Measurements from ENCODE around the gene ARL5C. TPM values are rescaled to one million over a fixed set of nuclear protein-coding genes. Genes with fewer than 3 reads are reported as not detected.

ARL5C gene
- not detected for total RNA-seq

GRCh38 chr17:39165841-39166349 lies at the start of gene ARL5C:
Gene ARL5C (minus strand): TSS chr17:39166161. CDS start chr17:39165760, 401 bp downstream.
- no peaks in the 10 kb centered on the region for H3K36me3 ChIP-seq
- in situ Hi-C loops (cut with MboI; ENCODE audit: low pct_ligation_motif_present in 1 of 4, low pct_unique_long_range_greater_than_20kb in 1 of 4, low sequenced_read_pairs in 3 of 4) (loop anchor here in 2 of 4 donors (25.0 kb wide), 2 partner anchors 179 to 304 kb away; partner anchors contain the start of genes LASP1 (in 1 of the 2) and RPL23 (in 1 of the 2)), intact Hi-C loops (cut with DNase I; ENCODE audit: low total_unique reads) (no loop called here)
- WGBS, 2 donors (ENCODE audit: low coverage in 1 of 2): 79% methylated on average over 17 of the region's 17 CpGs; no CpG with 5 or more reads in 1 of the 2 donors
- no peak for DNase-seq
- peak within 1 kb of the TSS in 2 of 4 donors; percentile 6 to 47 for H3K27ac ChIP-seq
- TF ChIP-seq POLR2A (IDR thresholded peaks at IDR 0.05) (no peak), CTCF (IDR thresholded peaks at IDR 0.05) (no peak), POLR2AphosphoS5 (IDR thresholded peaks at IDR 0.05) (no peak), EP300 (IDR thresholded peaks at IDR 0.05; ENCODE audit: low read depth) (no peak)
- H3K27me3 ChIP-seq: peaks cover 8% of the 10 kb centered on the region
- H3K4me1 ChIP-seq: peaks cover 3 to 37% (median 15%) of the 10 kb centered on the region in 4 donors
- H3K9me3 ChIP-seq: peaks cover 0 to 3% of the 10 kb centered on the region in 2 donors
- H3K4me3 ChIP-seq: peak within 1 kb of the TSS; percentile 17 to 53 (median 33)

GRCh38 chr17:39213852-39214251 lies 47.9 kb upstream of the ARL5C start:
- DNase-seq: no peak
- H3K9me3 ChIP-seq: no peaks in the 10 kb centered on the region
- no peak for TF ChIP-seq EP300 (IDR thresholded peaks at IDR 0.05; ENCODE audit: low read depth)
- TF ChIP-seq CTCF (IDR thresholded peaks at IDR 0.05): no peak
- TF ChIP-seq POLR2A (IDR thresholded peaks at IDR 0.05): no peak
- TF ChIP-seq POLR2AphosphoS5 (IDR thresholded peaks at IDR 0.05): no peak
- peaks cover 17% of the 10 kb centered on the region for H3K27me3 ChIP-seq
- H3K36me3 ChIP-seq: no peaks in the 10 kb centered on the region
- in situ Hi-C loops (cut with MboI; ENCODE audit: low pct_ligation_motif_present in 1 of 4, low pct_unique_long_range_greater_than_20kb in 1 of 4, low sequenced_read_pairs in 3 of 4) (no loop called here), intact Hi-C loops (cut with DNase I; ENCODE audit: low total_unique reads) (no loop called here)
- H3K27ac ChIP-seq: no peak overlapping the region
- H3K4me3 ChIP-seq: no peak overlapping the region
- H3K4me1 ChIP-seq: peaks cover 14 to 22% (median 15%) of the 10 kb centered on the region in 4 donors
- WGBS, 2 donors (ENCODE audit: low coverage in 1 of 2): 73% methylated on average over 9 of the region's 9 CpGs; no CpG with 5 or more reads in 1 of the 2 donors

- Histone ChIP-seq H3K9me3 (no peaks in the 10 kb centered on the region), H3K4me1 (peaks cover 16 to 31% (median 18%) of the 10 kb centered on the region in 4 donors), H3K36me3 (no peaks in the 10 kb centered on the region), H3K27me3 (peaks cover 13% of the 10 kb centered on the region), H3K4me3 (no peak overlapping the region), H3K27ac (no peak overlapping the region)
- DNase-seq: peak; percentile 35
- TF ChIP-seq POLR2AphosphoS5 (IDR thresholded peaks at IDR 0.05): no peak
- no peak for TF ChIP-seq POLR2A (IDR thresholded peaks at IDR 0.05)
- no peak for TF ChIP-seq EP300 (IDR thresholded peaks at IDR 0.05; ENCODE audit: low read depth)
- TF ChIP-seq CTCF (IDR thresholded peaks at IDR 0.05): no peak
- WGBS, 2 donors (ENCODE audit: low coverage in 1 of 2): 0 to 57% methylated on average over 1 to 16 of the region's 16 CpGs
- intact Hi-C loops (cut with DNase I; ENCODE audit: low total_unique reads) (no loop called here), in situ Hi-C loops (cut with MboI; ENCODE audit: low pct_ligation_motif_present in 1 of 4, low pct_unique_long_range_greater_than_20kb in 1 of 4, low sequenced_read_pairs in 3 of 4) (no loop called here)
These were observed 47.0 kb upstream of the ARL5C start for GRCh38 chr17:39212841-39213480.

- no peak for DNase-seq
- in situ Hi-C loops (cut with MboI; ENCODE audit: low pct_ligation_motif_present in 1 of 4, low pct_unique_long_range_greater_than_20kb in 1 of 4, low sequenced_read_pairs in 3 of 4): no loop called here
- H3K4me3 ChIP-seq: no peak overlapping the region
- no peaks in the 10 kb centered on the region for H3K9me3 ChIP-seq
- intact Hi-C loops (cut with DNase I; ENCODE audit: low total_unique reads): no loop called here
- peaks cover 16 to 31% (median 18%) of the 10 kb centered on the region in 4 donors for H3K4me1 ChIP-seq
- TF ChIP-seq CTCF (IDR thresholded peaks at IDR 0.05): no peak
- no peak for TF ChIP-seq POLR2A (IDR thresholded peaks at IDR 0.05)
- no peak for TF ChIP-seq POLR2AphosphoS5 (IDR thresholded peaks at IDR 0.05)
- TF ChIP-seq EP300 (IDR thresholded peaks at IDR 0.05; ENCODE audit: low read depth): no peak
- 89% methylated on average over 10 of the region's 11 CpGs; no CpG with 5 or more reads in 1 of the 2 donors for WGBS, 2 donors (ENCODE audit: low coverage in 1 of 2)
- peaks cover 7% of the 10 kb centered on the region for H3K27me3 ChIP-seq
- H3K27ac ChIP-seq: no peak overlapping the region
- no peaks in the 10 kb centered on the region for H3K36me3 ChIP-seq
These were observed 46.3 kb upstream of the ARL5C start for GRCh38 chr17:39212195-39212810.
